Stimulated activated CD4-positive, alpha-beta T cell treated with anti-CD3 and anti-CD28 coated beads, Interleukin-1b, Interleukin-23, amount 100 ng/mL, for 24 hours (primary cell): Measurements from ENCODE around the gene TASP1.

ENCODE experiments used
- DNase-seq, 4 experiments: peaks; one replicate each; pipeline ENCODE4 v3.0.0-alpha.2; 2020; ENCODE audit warnings: low read depth in 4 of 4, low spot score in 1 of 4

TASP1 gene

DNA sequence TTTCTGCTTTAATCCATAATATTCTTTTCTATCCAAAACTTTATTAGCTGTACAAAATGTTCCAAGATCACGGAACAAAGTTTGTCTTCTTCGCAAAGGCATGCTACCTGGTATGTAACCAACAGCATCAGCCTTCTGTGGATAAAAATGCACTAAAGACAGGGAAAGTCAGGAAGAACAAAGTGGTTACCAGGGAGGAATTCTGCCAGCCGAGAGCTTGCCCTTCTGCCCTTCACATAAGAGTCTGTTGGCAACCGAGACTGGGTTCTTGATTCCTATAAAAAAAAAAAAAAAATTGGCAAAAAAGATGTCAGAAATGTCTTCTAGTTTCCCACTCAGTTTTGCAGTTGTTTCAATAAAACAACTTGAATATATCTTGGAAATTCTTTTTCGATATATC is 58.0 kb downstream of the TASP1 start:
- no peak for DNase-seq

DNA sequence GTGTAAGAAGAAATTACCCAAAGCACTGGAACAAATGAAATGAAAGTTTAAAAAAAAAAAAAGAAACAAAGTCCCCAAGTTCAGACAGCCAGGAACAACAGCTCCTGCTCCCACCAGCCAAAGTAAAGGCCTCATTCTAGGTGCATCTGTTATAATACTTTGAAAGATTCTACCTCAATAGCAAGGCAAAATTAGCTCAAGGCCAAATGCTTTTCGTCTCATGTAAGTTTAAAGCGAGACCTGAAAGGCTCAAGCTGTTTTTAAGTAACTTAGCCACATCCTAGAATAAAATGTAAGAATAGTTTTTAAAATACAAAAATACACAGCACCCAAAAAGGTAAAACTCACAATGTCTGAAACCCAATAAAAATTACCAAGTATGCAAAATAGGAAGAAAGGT is 64.7 kb downstream of the TASP1 start:
- DNase-seq, result no peak

DNA sequence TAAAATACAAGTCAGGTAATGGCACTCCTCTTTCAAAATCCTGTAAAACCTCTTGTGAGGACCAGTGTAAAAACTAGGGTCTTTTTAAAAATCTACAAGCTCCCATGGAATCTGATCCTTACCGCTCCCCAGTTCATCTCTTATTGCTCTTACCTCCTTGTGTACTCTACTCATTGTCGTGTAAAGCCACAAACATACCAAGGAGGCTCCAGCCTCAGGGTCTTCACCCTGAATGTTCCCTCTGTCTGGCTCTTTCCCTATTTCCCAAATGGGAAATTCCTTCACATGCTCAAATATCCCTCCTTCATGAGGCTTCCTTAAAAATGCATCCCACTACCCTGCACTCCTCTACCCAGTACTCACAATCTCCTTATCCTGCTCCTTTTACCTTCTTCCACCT is 67.1 kb downstream of the TASP1 start:
- DNase-seq, result no peak

GRCh38 chr20:13567663-13568062 is 71.1 kb downstream of the TASP1 start:
- no peak for DNase-seq

- no peak for DNase-seq
Observed at GRCh38 chr20:13563854-13564253, 74.9 kb downstream of the TASP1 start.

- no peak for DNase-seq
Observed at GRCh38 chr20:13554706-13555105, 84.0 kb downstream of the TASP1 start.

- DNase-seq, result no peak
Observed at GRCh38 chr20:13554076-13554475, 84.7 kb downstream of the TASP1 start.

- DNase-seq, result no peak
Observed at GRCh38 chr20:13552061-13552460, 86.7 kb downstream of the TASP1 start.

GRCh38 chr20:13549451-13549850 is 89.3 kb downstream of the TASP1 start:
- no peak for DNase-seq

DNA sequence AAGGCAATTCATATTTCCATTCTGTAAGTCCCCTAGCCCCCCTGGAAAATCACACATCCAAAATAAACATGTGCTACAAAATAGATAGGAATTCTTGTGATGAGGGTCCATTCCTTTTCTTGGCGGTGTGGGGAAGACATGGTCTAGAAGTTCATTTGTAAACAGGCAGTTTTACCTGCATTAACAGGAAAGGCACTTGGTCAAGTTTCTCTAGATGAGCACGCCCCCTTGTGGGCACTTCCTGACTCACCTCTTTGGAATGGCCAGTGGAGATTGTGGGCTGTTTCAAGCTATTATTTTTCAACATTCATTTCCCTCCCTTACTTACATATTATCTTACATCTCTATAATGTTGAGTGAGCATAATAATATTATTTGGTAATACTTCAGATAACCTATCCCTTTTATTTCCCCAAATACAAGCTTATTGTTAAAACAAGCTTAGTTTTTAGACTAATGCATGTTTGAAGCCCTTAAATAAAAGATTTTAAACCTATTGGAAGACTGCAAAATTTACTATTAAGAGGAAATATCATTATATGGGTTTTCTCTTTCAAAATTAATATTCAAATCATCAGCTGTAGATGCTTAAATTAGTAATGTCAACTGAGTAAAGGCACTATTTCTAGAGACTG is 92.1 kb downstream of the TASP1 start:
- peak; percentile 20 to 55 (median 50) for DNase-seq

GRCh38 chr20:13545790-13546189 is 92.9 kb downstream of the TASP1 start:
- no peak for DNase-seq

- DNase-seq, result no peak
Observed at GRCh38 chr20:13543783-13544182, 94.9 kb downstream of the TASP1 start.

DNA sequence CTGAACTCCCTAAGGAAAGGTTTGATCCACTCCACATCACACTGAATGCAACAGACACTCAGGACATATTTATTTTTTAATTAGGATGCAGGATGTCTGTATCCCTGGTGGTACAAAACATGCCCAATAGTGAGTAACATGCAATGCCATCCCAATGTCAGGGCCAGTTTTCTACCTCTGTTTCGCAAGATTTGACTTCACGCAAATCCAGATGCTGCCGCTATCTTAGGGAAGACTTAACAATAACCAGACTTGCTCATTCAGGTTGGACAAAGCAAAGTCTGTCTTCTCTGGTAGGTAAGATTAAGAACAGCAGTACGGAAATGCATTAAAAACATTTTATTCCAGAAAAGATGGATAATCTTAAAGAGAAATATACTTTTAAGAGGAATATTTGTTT is 103.1 kb downstream of the TASP1 start:
- DNase-seq, result no peak

DNA sequence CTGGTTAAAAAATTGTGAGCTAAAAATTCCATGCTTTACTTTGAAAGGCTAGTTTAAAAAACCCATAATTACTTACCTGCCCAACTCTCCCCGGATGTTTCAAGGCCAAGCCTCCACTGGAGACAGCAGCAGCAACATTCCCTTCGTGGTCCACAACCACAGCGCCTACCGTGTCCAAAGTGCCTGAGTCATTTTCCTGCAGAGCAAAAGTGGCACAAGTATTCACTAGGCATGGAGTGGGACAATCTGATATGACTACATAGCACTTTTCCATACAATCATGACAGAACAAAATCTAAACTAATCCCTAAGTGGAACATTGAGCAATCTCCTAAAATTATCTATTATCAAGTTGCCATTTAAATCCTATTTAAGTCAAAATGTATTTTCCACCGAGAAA is 104.8 kb downstream of the TASP1 start:
- DNase-seq, result no peak

- no peak for DNase-seq
Observed at GRCh38 chr20:13530146-13530545, 108.6 kb downstream of the TASP1 start.

- DNase-seq, result no peak
Observed at GRCh38 chr20:13526551-13526950, 112.2 kb downstream of the TASP1 start.

GRCh38 chr20:13525225-13525940 is 113.3 kb downstream of the TASP1 start:
- no peak for DNase-seq

DNA sequence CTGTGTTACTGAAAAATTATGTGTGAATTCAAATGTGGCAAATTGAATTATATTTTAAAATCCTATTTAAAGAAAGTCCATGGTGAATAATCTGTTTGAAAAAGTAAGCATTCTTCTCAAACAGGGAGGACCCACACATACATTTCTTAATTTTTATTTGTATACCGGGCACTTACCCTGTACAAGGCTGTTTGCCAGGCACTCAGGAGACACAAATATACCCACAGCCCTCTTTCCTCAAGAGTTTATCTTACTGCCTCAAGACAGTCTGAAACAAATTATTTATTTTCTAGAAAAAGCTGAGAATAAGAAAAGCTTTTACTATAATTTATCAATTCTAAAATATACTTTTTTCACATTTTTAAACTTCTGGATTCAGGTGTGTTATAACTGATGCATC is 114.4 kb downstream of the TASP1 start:
- no peak for DNase-seq

DNA sequence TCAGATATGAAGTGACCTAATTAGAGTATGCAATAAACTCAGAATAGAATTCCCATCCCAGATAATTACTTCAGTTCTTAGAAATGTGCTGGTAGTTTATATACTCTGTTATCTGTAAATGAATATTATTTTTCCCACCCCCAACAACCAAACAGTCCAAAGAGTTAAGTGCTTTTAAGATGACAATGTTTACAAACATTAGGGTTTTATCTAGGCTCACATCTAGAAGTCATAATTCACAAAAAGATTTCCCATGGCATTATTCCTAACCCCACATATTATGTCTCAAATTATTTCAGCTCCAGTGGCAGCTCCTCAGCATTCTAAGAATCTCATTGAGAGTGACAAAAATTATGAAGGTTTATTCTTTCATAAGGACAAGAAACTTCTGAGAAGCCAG is 120.9 kb downstream of the TASP1 start:
- no peak for DNase-seq

GRCh38 chr20:13515796-13516558 is 122.8 kb downstream of the TASP1 start:
- DNase-seq, result no peak

DNA sequence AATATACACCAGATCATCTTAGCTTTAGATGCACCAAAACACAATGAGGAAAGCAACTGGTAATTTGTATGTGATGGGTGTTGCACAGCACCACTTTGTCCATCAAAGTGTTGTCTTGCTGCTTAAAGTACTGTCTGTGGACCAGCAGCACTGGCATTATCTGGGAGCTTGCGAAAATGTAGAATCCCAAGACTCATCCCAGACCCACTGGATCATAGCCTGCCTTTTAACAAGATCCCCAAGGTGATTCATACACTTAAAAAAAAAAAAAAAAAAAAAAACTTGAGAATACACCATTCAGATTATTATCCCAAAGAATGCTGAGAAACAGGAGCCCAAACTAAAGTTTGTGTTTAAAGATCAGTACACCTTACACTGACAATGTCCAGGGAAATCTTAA is 123.4 kb downstream of the TASP1 start:
- DNase-seq, result no peak

- no peak for DNase-seq
Observed at GRCh38 chr20:13510837-13511488, 127.8 kb downstream of the TASP1 start.
